Endothelial cell of umbilical vein (primary cell): Measurements from ENCODE around the gene CLPSL2. TPM values are rescaled to one million over a fixed set of nuclear protein-coding genes. Genes with fewer than 3 reads are reported as not detected.

Source experiments
- Bru-seq: library from RNA; stranded (reverse); fragments of 400-500 nt; gene quantifications from one replicate; lab custom pipeline; 2021; lab: Mats Ljungman, UMichigan
- BruChase-seq, 2 experiments: library from RNA; stranded (reverse); fragments of 400-500 nt; gene quantifications; one replicate each; lab custom pipeline; 2021; lab: Mats Ljungman, UMichigan
- BruUV-seq: library from RNA; stranded (reverse); fragments of 400-500 nt; replicated peaks from 2 replicates; lab custom pipeline; 2021; lab: Mats Ljungman, UMichigan
- CTCF ChIA-PET: fragments of 300-600, 350-600 bp; sonication (Branson Sonifier 250); formaldehyde crosslinking; loops from one replicate; lab custom pipeline; 2021; ENCODE audit warnings: antibody characterized with exemption, inconsistent platforms; lab: Charles Lee
- POLR2A ChIA-PET: fragments of 300-600, 350-600 bp; sonication (Branson Sonifier 250); formaldehyde crosslinking; loops from one replicate; lab custom pipeline; 2021; ENCODE audit warnings: antibody characterized with exemption, inconsistent platforms; lab: Charles Lee
- DNase-seq: peaks from one replicate; pipeline ENCODE4 v3.0.0-alpha.2; 2011; ENCODE audit warnings: low read depth, low spot score
- FAIRE-seq: peaks from 2 replicates; lab custom pipeline; 2011; peaks lifted over from hg19 to GRCh38; lab: Jason Lieb, UNC
- H2AFZ ChIP-seq: 2 replicates; pipeline ENCODE4 v1.6.0; 2012; ENCODE audit warnings: low read depth, low read length, control low read depth, inconsistent platforms
- H3K27ac ChIP-seq: 2 replicates; pipeline ENCODE4 v1.5.1; 2011; ENCODE audit warnings: low read depth, mild to moderate bottlenecking, control low read depth, low read length, moderate library complexity; ENCODE audit not compliant: insufficient read depth
- H3K27me3 ChIP-seq, 2 experiments: 2 replicates each; pipeline versions ENCODE4 v1.6.0 to v1.6.1; 2011; ENCODE audit warnings: low read length in 2 of 2, mixed read lengths in 1 of 2; ENCODE audit not compliant: control insufficient read depth in 2 of 2, insufficient read depth in 2 of 2
- H3K36me3 ChIP-seq, 2 experiments: 2 replicates in 1 of 2; 3 replicates in 1 of 2; pipeline ENCODE4 v1.5.1; 2011; ENCODE audit warnings: low read length in 2 of 2, mild to moderate bottlenecking in 1 of 2, moderate library complexity in 1 of 2; ENCODE audit not compliant: control insufficient read depth in 2 of 2, insufficient read depth in 2 of 2; ENCODE audit errors: extremely low read depth in 1 of 2
- H3K4me1 ChIP-seq: 3 replicates; pipeline ENCODE4 v1.5.1; 2011; ENCODE audit warnings: mild to moderate bottlenecking, low read length; ENCODE audit not compliant: control insufficient read depth, insufficient read depth; ENCODE audit errors: extremely low read depth
- H3K4me2 ChIP-seq: 2 replicates; pipeline ENCODE4 v1.6.1; 2011; ENCODE audit warnings: low read length, control low read depth, mixed read lengths; ENCODE audit not compliant: insufficient read depth
- H3K4me3 ChIP-seq, 3 experiments: fragments of 200-600 bp in 1 of 3; sonication (generic), shearing (Covaris generic) in 1 of 3; replicated peaks in 1 of 3; 2 replicates each; pipeline ENCODE4 v1.5.1; 2011 to 2016; ENCODE audit warnings: control low read depth in 3 of 3, low read length in 3 of 3, mild to moderate bottlenecking in 2 of 3, inconsistent platforms in 1 of 3, low read depth in 1 of 3, moderate library complexity in 1 of 3; ENCODE audit not compliant: insufficient read depth in 1 of 3
- H3K79me2 ChIP-seq: 2 replicates; pipeline ENCODE4 v1.6.0; 2012; ENCODE audit warnings: low read length, inconsistent platforms; ENCODE audit not compliant: control insufficient read depth, insufficient read depth
- H3K9ac ChIP-seq: replicated peaks from 2 replicates; pipeline ENCODE3; 2011; ENCODE audit warnings: low read length, control low read depth; ENCODE audit not compliant: insufficient read depth; ENCODE audit errors: extremely low read depth
- H3K9me1 ChIP-seq: replicated peaks from 3 replicates; pipeline ENCODE4 v1.6.0; 2011; ENCODE audit warnings: mild to moderate bottlenecking, low read length; ENCODE audit not compliant: control insufficient read depth, insufficient read depth; ENCODE audit errors: extremely low read depth
- H3K9me3 ChIP-seq: replicated peaks from 2 replicates; pipeline ENCODE4 v1.5.1; 2012; ENCODE audit warnings: low read length, inconsistent platforms; ENCODE audit not compliant: control insufficient read depth, insufficient read depth
- H4K20me1 ChIP-seq: replicated peaks from 2 replicates; pipeline ENCODE3; 2011; ENCODE audit warnings: mild to moderate bottlenecking, low read length; ENCODE audit not compliant: control insufficient read depth, insufficient read depth; ENCODE audit errors: extremely low read depth
- EZH2 ChIP-seq: IDR thresholded peaks from 2 replicates; pipeline ENCODE4 v1.6.1; 2012; ENCODE audit warnings: borderline replicate concordance, low read depth, mild to moderate bottlenecking, moderate library complexity, low read length, inconsistent platforms; ENCODE audit not compliant: severe bottlenecking
- FOS ChIP-seq: IDR thresholded peaks from 2 replicates; pipeline ENCODE4 v1.6.1; 2011; ENCODE audit warnings: mild to moderate bottlenecking, low read length, moderate library complexity, borderline replicate concordance; ENCODE audit not compliant: insufficient read depth
- GATA2 ChIP-seq: IDR thresholded peaks from 2 replicates; pipeline ENCODE4 v1.7.0; 2011; ENCODE audit warnings: low read depth, mild to moderate bottlenecking, moderate library complexity, mixed read lengths, low read length; ENCODE audit not compliant: insufficient read length, insufficient read depth
- JUN ChIP-seq: IDR thresholded peaks from 2 replicates; pipeline ENCODE4 v1.6.1; 2011; ENCODE audit warnings: borderline replicate concordance, low read depth; ENCODE audit not compliant: insufficient read length, insufficient read depth
- MAX ChIP-seq: IDR thresholded peaks from 2 replicates; pipeline ENCODE4 v1.6.1; 2011; ENCODE audit not compliant: insufficient read depth, insufficient read length
- MYC ChIP-seq: IDR thresholded peaks from one replicate; pipeline ENCODE4 v1.6.1; 2011; ENCODE audit warnings: mild to moderate bottlenecking, low read depth, low read length
- POLR2A ChIP-seq: IDR thresholded peaks from 2 replicates; pipeline ENCODE4 v1.6.1; 2012; ENCODE audit warnings: low read depth, mild to moderate bottlenecking, control low read depth, low read length
- POLR2AphosphoS5 ChIP-seq: IDR thresholded peaks from 2 replicates; pipeline ENCODE4 v1.6.1; 2012; ENCODE audit warnings: low read depth, mild to moderate bottlenecking, control low read depth, low read length, moderate library complexity; ENCODE audit not compliant: insufficient read depth
- dilution Hi-C: fragments of 300-500 bp; cut with MboI; formaldehyde crosslinking; loops from one replicate; pipeline ENCODE4 v1.15.0; 2019; ENCODE audit warnings: low sequenced_read_pairs; ENCODE audit not compliant: extremely low pct_ligation_motif_present
- intact Hi-C: fragments of 100-400 bp; cut with micrococcal nuclease; formaldehyde crosslinking; loops from one replicate; pipeline ENCODE4 v1.10.0; 2022
- long read RNA-seq: library from polyadenylated mRNA; stranded (forward); transcript quantifications from one replicate; pipeline ENCODE4 v2.0.0, GENCODE V29; 2021
- polyA minus RNA-seq, 3 experiments: library from RNA; depleted of rRNA, polyadenylated mRNA; stranded (reverse); fragments of >200 nt; gene quantifications; 1 replicate in 1 of 3; 2 replicates in 2 of 3; pipeline ENCODE4 v1.2.3, GENCODE V29; 2011
- polyA plus RNA-seq, 4 experiments: library from polyadenylated mRNA; depleted of rRNA in 3 of 4; stranded (reverse) in 3 of 4; unstranded in 1 of 4; fragments of >200 nt; gene quantifications; 2 replicates each; pipeline versions ENCODE4 v1.2.1 to v1.2.3, GENCODE V29; 2011 to 2012; ENCODE audit warnings: missing spikeins in 1 of 4
- total RNA-seq: library from RNA; stranded (reverse); gene quantifications from 2 replicates; pipeline ENCODE4 v1.2.3, GENCODE V29; 2021
- TF ChIP-seq, protein P1 (sequence below), 2 donors: IDR thresholded peaks; 1 replicate in 1 of 2; 2 replicates in 1 of 2; pipeline ENCODE4 v1.5.1; 2011; ENCODE audit warnings: low read length in 2 of 2, mild to moderate bottlenecking in 2 of 2, moderate library complexity in 2 of 2, control low read depth in 1 of 2, inconsistent platforms in 1 of 2, low read depth in 1 of 2; ENCODE audit not compliant: insufficient read depth in 1 of 2; ENCODE audit errors: extremely low read depth in 1 of 2

The CLPSL2 gene
- total RNA-seq (not detected in 2 replicates), polyA plus RNA-seq (not detected in 2 replicates), polyA minus RNA-seq (not detected in 2 replicates), Bru-seq, nascent RNA (percentile 15 among the genes with signal in this experiment), BruChase-seq, experiment 1, labeled RNA remaining after a 6-hour chase (not detected), BruChase-seq, experiment 2, labeled RNA remaining after a 2-hour chase (not detected)
- not detected in 2 replicates for polyA plus RNA-seq (2011; cell fraction: cytosol; rRNA removed)
- not detected in 2 replicates for polyA plus RNA-seq (2011; cell fraction: nucleus; rRNA removed)
- polyA plus RNA-seq (2012) = not detected in 2 replicates
- polyA minus RNA-seq (2011; cell fraction: cytosol; rRNA and poly(A)+ RNA removed) = not detected
- not detected in 2 replicates for polyA minus RNA-seq (2011; cell fraction: nucleus; rRNA and poly(A)+ RNA removed)
- long read RNA-seq = 0 reads

DNA sequence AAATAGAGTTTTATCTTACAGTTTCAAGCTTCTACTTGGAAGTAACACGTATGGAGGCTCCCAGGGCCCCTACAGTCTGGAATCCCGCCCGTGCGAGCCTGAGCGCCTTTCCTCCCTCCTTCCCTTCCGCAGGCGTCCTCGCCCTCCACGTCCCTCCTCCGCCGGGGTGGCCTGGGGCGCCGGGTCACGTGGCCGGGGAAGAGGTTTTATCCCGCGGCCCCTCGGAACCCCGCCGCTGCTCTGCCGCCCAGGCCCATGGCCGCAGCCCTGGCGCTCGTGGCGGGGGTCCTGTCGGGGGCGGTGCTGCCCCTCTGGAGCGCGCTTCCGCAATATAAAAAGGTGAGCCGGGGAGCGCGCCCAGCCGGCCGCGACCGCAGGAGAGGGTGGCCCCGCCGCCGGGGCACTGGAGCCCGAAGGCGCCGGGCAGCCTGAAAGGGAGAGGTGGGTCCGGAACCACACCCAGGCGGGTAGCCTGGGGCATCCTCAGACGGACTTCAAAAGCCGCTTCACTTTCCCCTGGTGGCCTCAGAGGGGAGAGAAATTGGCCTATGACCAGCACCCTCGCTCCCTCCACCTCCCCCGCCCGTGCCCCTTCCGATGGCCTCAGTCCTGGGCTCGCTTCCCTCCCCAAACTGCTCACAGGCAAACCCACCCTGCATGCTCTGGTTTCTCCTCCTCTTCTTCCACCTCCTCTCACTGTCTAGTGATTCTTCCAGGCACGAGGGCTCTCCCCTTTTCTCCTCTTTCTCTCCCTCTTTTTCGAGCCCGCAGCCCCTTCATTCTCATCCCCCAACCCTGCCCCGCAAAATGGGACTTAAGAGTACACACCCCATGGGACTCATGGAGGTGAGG lies at the start of gene CLPSL2:
CLPSL2 (plus strand) TSS at position 235 of the 852 bp plus-strand sequence; CDS start at position 256, 21 bp downstream.
- no peaks in the 10 kb centered on the region for H3K36me3 ChIP-seq
- peak within 1 kb of the TSS in 2 of 3 experiments; percentile 44 to 47 for H3K4me3 ChIP-seq
- H3K4me1 ChIP-seq = peaks cover 3% of the 10 kb centered on the region
- H3K4me2 ChIP-seq = peak within 1 kb of the TSS; percentile 73
- FAIRE-seq (no peak), DNase-seq (no peak)
- no peaks in the 10 kb centered on the region for H3K9me3 ChIP-seq
- intact Hi-C loops (no loop called here), dilution Hi-C loops (no loop called here)
- no peaks in the 10 kb centered on the region for H4K20me1 ChIP-seq
- H2AFZ ChIP-seq = peak within 1 kb of the TSS; percentile 70
- H3K9ac ChIP-seq = no peak within 1 kb of the TSS
- H3K79me2 ChIP-seq = no peaks in the 10 kb centered on the region
- no peaks in the 10 kb centered on the region for H3K9me1 ChIP-seq
- ChIA-PET CTCF (no interaction called here), POLR2A (no interaction called here)
- TF ChIP-seq FOS (no peak), MAX (no peak), JUN (no peak), MYC (no peak), POLR2A (no peak), GATA2 (no peak), EZH2 (no peak), POLR2AphosphoS5 (no peak)
- TF ChIP-seq, protein P1, sequence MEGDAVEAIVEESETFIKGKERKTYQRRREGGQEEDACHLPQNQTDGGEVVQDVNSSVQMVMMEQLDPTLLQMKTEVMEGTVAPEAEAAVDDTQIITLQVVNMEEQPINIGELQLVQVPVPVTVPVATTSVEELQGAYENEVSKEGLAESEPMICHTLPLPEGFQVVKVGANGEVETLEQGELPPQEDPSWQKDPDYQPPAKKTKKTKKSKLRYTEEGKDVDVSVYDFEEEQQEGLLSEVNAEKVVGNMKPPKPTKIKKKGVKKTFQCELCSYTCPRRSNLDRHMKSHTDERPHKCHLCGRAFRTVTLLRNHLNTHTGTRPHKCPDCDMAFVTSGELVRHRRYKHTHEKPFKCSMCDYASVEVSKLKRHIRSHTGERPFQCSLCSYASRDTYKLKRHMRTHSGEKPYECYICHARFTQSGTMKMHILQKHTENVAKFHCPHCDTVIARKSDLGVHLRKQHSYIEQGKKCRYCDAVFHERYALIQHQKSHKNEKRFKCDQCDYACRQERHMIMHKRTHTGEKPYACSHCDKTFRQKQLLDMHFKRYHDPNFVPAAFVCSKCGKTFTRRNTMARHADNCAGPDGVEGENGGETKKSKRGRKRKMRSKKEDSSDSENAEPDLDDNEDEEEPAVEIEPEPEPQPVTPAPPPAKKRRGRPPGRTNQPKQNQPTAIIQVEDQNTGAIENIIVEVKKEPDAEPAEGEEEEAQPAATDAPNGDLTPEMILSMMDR (IDR thresholded peaks at IDR 0.05; ENCODE audit: extremely low read depth in 1 of 2, insufficient read depth in 1 of 2, low read depth in 1 of 2, low read length in 2 of 2) = no peak
- no peak within 1 kb of the TSS for H3K27ac ChIP-seq
- H3K27me3 ChIP-seq = peaks cover 0 to 6% of the 10 kb centered on the region in 2 experiments
- no TSS peak for BruUV-seq
